WTC11 (cell line): ENCODE data around the gene DENND4B. TPM values are rescaled to one million over a fixed set of nuclear protein-coding genes. Genes with fewer than 3 reads are reported as not detected.

ENCODE experiments used
- ATAC-seq: fragments of 200-7000 bp; cut with Tn5 transposase; 2 replicates; pipeline ENCODE4 v1.10.0; 2021; ENCODE audit warnings: mild to moderate bottlenecking, moderate library complexity
- CTCF ChIA-PET: fragments of 300-600 bp; sonication (Branson Sonifier 250); formaldehyde crosslinking; loops from one replicate; lab custom pipeline; 2021; ENCODE audit warnings: antibody characterized with exemption; lab: Charles Lee
- POLR2A ChIA-PET: fragments of 350-600 bp; sonication (Branson Sonifier 250); formaldehyde crosslinking; loops from one replicate; lab custom pipeline; 2021; ENCODE audit warnings: antibody characterized with exemption; lab: Charles Lee
- DNase-seq: peaks from one replicate; pipeline ENCODE4 v3.0.0; 2021; ENCODE audit warnings: low spot score
- H3K27ac Mint-ChIP-seq: 2 replicates; pipeline ENCODE4 v1.8.0; 2021; ENCODE audit warnings: mixed read lengths
- H3K27me3 Mint-ChIP-seq: 2 replicates; pipeline ENCODE4 v1.8.0; 2021; ENCODE audit warnings: low read depth, mild to moderate bottlenecking, moderate library complexity, mixed read lengths
- H3K36me3 Mint-ChIP-seq: 2 replicates; pipeline ENCODE4 v1.8.0; 2021; ENCODE audit warnings: mixed read lengths
- H3K4me1 Mint-ChIP-seq: 2 replicates; pipeline ENCODE4 v1.8.0; 2022; ENCODE audit warnings: mixed read lengths
- H3K4me3 Mint-ChIP-seq: 2 replicates; pipeline ENCODE4 v1.8.0; 2021; ENCODE audit warnings: mild to moderate bottlenecking, moderate library complexity, mixed read lengths
- H3K9me3 Mint-ChIP-seq: 2 replicates; pipeline ENCODE4 v1.8.0; 2021; ENCODE audit warnings: mixed read lengths
- FOXP1 ChIP-seq: sonication (generic); formaldehyde crosslinking; IDR thresholded peaks from 2 replicates; pipeline ENCODE4 v1.8.0; 2022; ENCODE audit warnings: missing genetic modification reagents, mild to moderate bottlenecking, moderate library complexity, borderline replicate concordance
- GRHL2 ChIP-seq: fragments of 250-450 bp; sonication (Bioruptor Pico); IDR thresholded peaks from 2 replicates; pipeline ENCODE4 v1.8.0; 2022; ENCODE audit warnings: mild to moderate bottlenecking, moderate library complexity; ENCODE audit not compliant: insufficient replicate concordance, severe bottlenecking
- ZNF232 ChIP-seq: sonication (generic); formaldehyde crosslinking; IDR thresholded peaks from 2 replicates; pipeline ENCODE4 v1.8.0; 2022; ENCODE audit warnings: mild to moderate bottlenecking, missing genetic modification reagents
- microRNA-seq: library from miRNA; unstranded; fragments of <30 nt; microRNA quantifications from one replicate; pipeline ENCODE4 v1.2.0, GENCODE V29; 2022; ENCODE audit warnings: borderline number of aligned reads
- total RNA-seq: library from RNA; stranded (reverse); gene quantifications from 3 replicates; pipeline ENCODE4 v1.2.3, GENCODE V29; 2021
- TF ChIP-seq, protein P1 (sequence below): fragments of 250-450 bp; sonication (Bioruptor Pico); IDR thresholded peaks from 2 replicates; pipeline ENCODE4 v1.9.0; 2021; ENCODE audit warnings: mild to moderate bottlenecking, borderline replicate concordance
- TF ChIP-seq, protein P2 (sequence below): fragments of 250-450 bp; sonication (Bioruptor Pico); conservative IDR thresholded peaks from 2 replicates; pipeline ENCODE4 v1.9.0; 2021; ENCODE audit warnings: mild to moderate bottlenecking

The DENND4B gene
- total RNA-seq, 1 experiment from 2014 or later: 93.1 TPM

DNA sequence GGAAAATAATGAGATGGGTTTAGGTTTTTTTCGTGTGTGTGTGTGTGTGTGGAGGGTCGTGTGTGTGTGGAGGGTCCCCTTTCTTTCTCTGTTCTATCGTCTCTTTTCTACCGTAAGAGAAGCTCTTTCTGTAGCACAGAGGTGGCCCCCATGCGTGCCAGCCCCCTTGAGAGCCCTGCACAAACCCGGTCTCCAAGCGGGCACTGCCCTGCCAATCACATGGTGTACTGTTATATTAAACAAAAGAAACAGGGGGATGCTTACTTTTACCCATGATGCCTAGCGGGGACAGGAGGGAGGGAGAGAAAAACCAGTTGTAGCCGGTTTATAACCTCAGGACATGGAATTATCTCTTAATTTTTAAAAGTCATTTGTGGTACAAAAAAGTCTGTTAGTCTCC lies 64.8 kb downstream of the DENND4B start (continued):
- TF ChIP-seq ZNF232 (CRISPR knock-in tag): no peak

DNA sequence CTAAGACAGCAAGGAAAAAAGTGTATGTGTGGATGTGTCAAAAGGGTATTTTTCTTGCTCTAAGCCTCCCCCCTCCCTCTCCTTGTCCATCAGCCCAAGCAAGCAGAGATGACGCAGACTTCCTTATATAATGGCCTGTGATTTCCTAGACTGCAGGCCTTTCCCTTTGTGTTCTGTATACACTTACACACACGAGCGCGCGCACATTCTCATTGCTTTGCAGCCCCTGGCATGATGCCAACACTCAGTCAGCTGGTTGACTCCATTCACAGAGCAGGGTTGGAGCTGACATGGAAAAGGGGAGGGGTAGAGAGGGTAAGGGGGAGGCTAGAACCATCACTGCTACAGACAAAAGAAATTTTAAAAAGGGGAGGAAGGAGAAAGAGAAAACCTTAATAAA lies 65.6 kb downstream of the DENND4B start:
- Mint-ChIP-seq H3K27me3 (no peaks in the 10 kb centered on the region), H3K36me3 (peaks cover 6% of the 10 kb centered on the region; the same call in 1 of the 2 replicates), H3K27ac (no peak overlapping the region), H3K4me1 (no peaks in the 10 kb centered on the region), H3K4me3 (no peak overlapping the region), H3K9me3 (no peaks in the 10 kb centered on the region)
- ATAC-seq (no peak), DNase-seq (no peak)
- ChIA-PET POLR2A (no interaction called here), CTCF (interaction anchor here (1.9 kb wide), 1 partner anchor 66 kb away, joined by 6 read pairs; the partner anchor contains the start of gene DENND4B)
- TF ChIP-seq, protein P1, sequence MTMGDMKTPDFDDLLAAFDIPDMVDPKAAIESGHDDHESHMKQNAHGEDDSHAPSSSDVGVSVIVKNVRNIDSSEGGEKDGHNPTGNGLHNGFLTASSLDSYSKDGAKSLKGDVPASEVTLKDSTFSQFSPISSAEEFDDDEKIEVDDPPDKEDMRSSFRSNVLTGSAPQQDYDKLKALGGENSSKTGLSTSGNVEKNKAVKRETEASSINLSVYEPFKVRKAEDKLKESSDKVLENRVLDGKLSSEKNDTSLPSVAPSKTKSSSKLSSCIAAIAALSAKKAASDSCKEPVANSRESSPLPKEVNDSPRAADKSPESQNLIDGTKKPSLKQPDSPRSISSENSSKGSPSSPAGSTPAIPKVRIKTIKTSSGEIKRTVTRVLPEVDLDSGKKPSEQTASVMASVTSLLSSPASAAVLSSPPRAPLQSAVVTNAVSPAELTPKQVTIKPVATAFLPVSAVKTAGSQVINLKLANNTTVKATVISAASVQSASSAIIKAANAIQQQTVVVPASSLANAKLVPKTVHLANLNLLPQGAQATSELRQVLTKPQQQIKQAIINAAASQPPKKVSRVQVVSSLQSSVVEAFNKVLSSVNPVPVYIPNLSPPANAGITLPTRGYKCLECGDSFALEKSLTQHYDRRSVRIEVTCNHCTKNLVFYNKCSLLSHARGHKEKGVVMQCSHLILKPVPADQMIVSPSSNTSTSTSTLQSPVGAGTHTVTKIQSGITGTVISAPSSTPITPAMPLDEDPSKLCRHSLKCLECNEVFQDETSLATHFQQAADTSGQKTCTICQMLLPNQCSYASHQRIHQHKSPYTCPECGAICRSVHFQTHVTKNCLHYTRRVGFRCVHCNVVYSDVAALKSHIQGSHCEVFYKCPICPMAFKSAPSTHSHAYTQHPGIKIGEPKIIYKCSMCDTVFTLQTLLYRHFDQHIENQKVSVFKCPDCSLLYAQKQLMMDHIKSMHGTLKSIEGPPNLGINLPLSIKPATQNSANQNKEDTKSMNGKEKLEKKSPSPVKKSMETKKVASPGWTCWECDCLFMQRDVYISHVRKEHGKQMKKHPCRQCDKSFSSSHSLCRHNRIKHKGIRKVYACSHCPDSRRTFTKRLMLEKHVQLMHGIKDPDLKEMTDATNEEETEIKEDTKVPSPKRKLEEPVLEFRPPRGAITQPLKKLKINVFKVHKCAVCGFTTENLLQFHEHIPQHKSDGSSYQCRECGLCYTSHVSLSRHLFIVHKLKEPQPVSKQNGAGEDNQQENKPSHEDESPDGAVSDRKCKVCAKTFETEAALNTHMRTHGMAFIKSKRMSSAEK (CRISPR knock-in tag): no peak
- no peak for TF ChIP-seq FOXP1

DNA sequence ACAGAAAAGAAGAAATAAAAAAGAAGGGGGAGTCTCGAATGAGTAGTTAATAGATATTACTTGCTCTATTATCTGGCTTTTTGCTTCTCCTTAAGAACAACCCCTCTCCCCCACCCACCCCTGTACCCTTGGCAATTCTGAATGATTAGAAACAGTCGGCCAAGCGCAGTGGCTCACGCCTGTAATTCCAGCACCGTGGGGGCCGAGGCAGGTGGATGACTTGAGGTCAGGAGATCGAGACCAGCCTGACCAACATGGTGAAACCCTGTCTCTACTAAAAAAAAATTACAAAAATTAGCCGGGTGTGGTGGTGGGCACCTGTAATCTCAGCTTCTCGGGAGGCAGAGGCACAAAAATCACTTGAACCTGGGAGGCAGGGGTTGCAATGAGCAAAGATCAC lies 66.5 kb downstream of the DENND4B start:
- H3K27me3 Mint-ChIP-seq: no peaks in the 10 kb centered on the region
- ChIA-PET POLR2A (no interaction called here), CTCF (no interaction called here)
- H3K4me3 Mint-ChIP-seq: no peak overlapping the region
- DNase-seq (no peak), ATAC-seq (no peak)
- no peaks in the 10 kb centered on the region for H3K4me1 Mint-ChIP-seq
- peak overlapping the region; percentile 57; the same call in 1 of the 2 replicates for H3K27ac Mint-ChIP-seq
- H3K36me3 Mint-ChIP-seq: peaks cover 1% of the 10 kb centered on the region; the same call in 1 of the 2 replicates
- H3K9me3 Mint-ChIP-seq: no peaks in the 10 kb centered on the region
- TF ChIP-seq, protein P2, sequence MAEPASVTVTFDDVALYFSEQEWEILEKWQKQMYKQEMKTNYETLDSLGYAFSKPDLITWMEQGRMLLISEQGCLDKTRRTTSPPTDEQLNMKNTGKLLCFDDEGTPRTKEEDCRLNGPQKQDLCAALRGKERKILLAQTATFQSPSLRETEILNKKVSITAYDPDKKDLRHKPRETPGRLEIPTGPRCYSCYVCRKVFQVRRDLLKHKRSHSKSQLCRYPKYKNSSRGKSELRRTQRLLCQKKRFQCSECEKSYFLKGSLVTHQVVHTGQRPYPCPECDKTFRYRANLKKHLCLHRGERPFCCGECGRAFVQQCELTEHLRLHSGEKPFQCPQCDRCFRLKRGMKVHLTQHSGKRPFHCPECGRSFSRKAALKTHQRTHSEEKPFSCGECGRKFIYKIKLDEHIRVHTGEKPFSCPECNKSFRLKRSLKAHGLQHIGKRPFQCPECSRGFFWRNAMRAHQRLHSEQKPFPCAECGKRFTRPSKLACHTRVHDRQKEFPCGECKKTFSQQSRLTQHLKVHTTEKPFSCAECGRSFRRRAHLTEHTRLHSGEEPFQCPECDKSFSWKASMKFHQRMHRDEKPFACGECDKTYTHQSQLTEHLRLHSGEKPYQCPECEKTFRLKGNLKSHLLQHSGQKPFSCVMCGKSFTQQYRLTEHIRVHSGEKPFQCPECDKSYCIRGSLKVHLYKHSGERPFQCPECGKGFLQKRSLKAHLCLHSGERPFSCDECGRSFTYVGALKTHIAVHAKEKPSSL (CRISPR knock-in tag): no peak
- TF ChIP-seq GRHL2 (CRISPR knock-in tag): no peak

Small RNAs within 50 kb of the gene (microRNA-seq; reads per million reads assigned to microRNA genes)
- 1.4 reads per million for gene MIR6737

Other genes with a start within 250 kb of the DENND4B start
- 66.8 to 71.3 TPM (median 70.5 TPM) in 3 replicates for gene INTS3, start 218.7 kb downstream of the DENND4B start, total RNA-seq
- 36.3 to 38.9 TPM (median 36.9 TPM) in 3 replicates for gene SLC27A3, start 171.3 kb downstream of the DENND4B start, total RNA-seq
- 42.1 to 46.9 TPM (median 44.5 TPM) in 3 replicates for gene GATAD2B, start 23.7 kb downstream of the DENND4B start, total RNA-seq
- 34.7 to 43.7 TPM (median 38.1 TPM) in 3 replicates for gene CRTC2, start 11.9 kb upstream of the DENND4B start, total RNA-seq
- 185 to 204 TPM (median 193 TPM) in 3 replicates for gene SLC39A1, start 16.8 kb upstream of the DENND4B start, total RNA-seq
- gene CREB3L4, start 21.2 kb upstream of the DENND4B start, total RNA-seq: 33.1 to 35.2 TPM (median 34.6 TPM) in 3 replicates
- 88.8 to 90.6 TPM (median 90.3 TPM) in 3 replicates for gene JTB, start 31.0 kb upstream of the DENND4B start, total RNA-seq
- gene RAB13, start 39.6 kb upstream of the DENND4B start, total RNA-seq: 117 to 126 TPM (median 119 TPM) in 3 replicates
- 2,141 to 2,438 TPM (median 2,292 TPM) in 3 replicates for gene RPS27, start 44.0 kb upstream of the DENND4B start, total RNA-seq
- gene NUP210L, start 208.4 kb upstream of the DENND4B start, total RNA-seq: 0.02 to 0.09 TPM in 2 of 3 replicates, not detected in the other
- gene TPM3, start 245.4 kb upstream of the DENND4B start, total RNA-seq: 496 to 614 TPM (median 504 TPM) in 3 replicates